Activated naive CD8-positive, alpha-beta T cell treated with anti-CD3 and anti-CD28 coated beads, Interleukin-2, amount 10 ng/mL, durations not matched to agents 7 days and 5 days (primary cell): ENCODE data around the gene TLR3. TPM values are rescaled to one million over a fixed set of nuclear protein-coding genes. Genes with fewer than 3 reads are reported as not detected.
A peak's percentile ranks its signal among the peaks of the same experiment; 100 is the strongest.

Experiments
- ATAC-seq: fragments of 150-1000 bp; cut with Tn5 transposase; one replicate; pipeline ENCODE4 v1.10.0; 2021; ENCODE audit warnings: low read depth, moderate library complexity
- POLR2A ChIA-PET: fragments of 350-600 bp; sonication (Branson Sonifier 250); formaldehyde crosslinking; loops from one replicate; lab custom pipeline; 2021; ENCODE audit warnings: antibody characterized with exemption; lab: Charles Lee
- DNase-seq: peaks from one replicate; pipeline ENCODE4 v3.0.0; 2021
- H3K27ac Mint-ChIP-seq: one replicate; pipeline ENCODE4 v1.8.0; 2022; ENCODE audit warnings: mild to moderate bottlenecking, mixed read lengths
- H3K27me3 Mint-ChIP-seq: one replicate; pipeline ENCODE4 v1.8.0; 2022; ENCODE audit warnings: mild to moderate bottlenecking, moderate library complexity, mixed read lengths
- H3K36me3 Mint-ChIP-seq: one replicate; pipeline ENCODE4 v1.8.0; 2021; ENCODE audit warnings: mild to moderate bottlenecking, mixed read lengths
- H3K4me1 Mint-ChIP-seq: one replicate; pipeline ENCODE4 v1.8.0; 2021; ENCODE audit warnings: mixed read lengths
- H3K4me3 Mint-ChIP-seq: one replicate; pipeline ENCODE4 v1.8.0; 2022; ENCODE audit warnings: mild to moderate bottlenecking, moderate library complexity, mixed read lengths
- H3K9me3 Mint-ChIP-seq: one replicate; pipeline ENCODE4 v1.8.0; 2021; ENCODE audit warnings: mixed read lengths
- total RNA-seq, 2 experiments: library from RNA; stranded (reverse); gene quantifications; one replicate each; pipeline ENCODE4 v1.2.3, GENCODE V29; 2021

Gene TLR3
- total RNA-seq, 2 experiments from 2014 or later, result 1.1 to 1.8 TPM

DNA sequence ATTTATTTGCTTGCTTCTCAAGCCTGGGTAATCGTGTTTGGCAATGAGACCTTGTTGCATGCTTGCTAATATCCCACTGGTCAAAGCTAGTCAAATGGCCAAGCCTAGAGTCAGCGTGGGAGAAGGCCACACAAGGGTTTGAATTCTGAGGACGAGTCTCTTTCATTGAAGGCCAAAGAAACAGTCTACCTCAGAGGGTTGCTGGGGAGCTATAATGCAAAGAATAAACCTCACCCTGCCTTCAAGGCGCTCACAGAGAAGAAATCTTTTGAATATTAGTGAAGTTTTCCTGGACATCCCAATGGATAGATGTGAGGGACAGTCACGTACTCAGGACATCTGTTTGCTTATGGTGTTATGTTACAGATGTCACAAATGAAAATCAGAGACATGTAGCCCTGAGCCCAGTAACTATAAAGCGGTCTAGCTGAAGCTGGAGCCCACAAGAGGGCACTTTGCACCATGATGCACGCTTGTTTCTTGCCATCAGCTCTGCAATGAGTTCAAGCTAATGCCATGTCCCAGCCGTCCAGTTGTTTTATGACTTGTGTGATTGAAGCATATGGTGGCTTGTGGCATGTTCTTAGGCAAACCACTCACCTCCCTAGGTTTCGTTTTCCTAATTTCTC is 1.1 kb upstream of the TLR3 start:
- POLR2A ChIA-PET, result interaction anchor here (0.6 kb wide), 1 partner anchor 15 kb away, joined by 6 read pairs; no protein-coding TSS in a partner anchor
- Mint-ChIP-seq H3K27ac (no peak overlapping the region), H3K4me1 (peaks cover 12% of the 10 kb centered on the region), H3K9me3 (no peaks in the 10 kb centered on the region), H3K4me3 (peak overlapping the region; percentile 74), H3K27me3 (peaks cover 5% of the 10 kb centered on the region), H3K36me3 (no peaks in the 10 kb centered on the region)
- ATAC-seq, result peak; percentile 87
- DNase-seq, result no peak

DNA sequence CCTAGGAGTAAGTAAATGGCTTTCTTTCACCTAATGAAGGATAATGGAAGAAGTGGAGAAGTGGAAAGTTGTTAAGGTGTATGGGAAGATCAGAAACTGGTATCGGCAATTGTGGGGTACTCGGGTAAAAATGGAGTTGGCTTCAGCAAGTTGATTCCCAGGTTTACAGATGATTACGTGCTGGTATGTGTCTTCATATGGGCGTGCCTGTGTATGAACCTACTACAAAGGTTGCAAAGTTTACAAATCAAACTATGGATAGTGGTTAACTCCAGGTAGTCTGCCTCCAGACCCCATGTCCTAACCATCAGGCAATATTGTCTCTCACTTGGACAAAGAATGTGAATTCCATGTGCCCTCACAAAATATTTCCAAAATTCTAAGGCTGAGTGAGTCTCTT is 773 bp downstream of the TLR3 start:
- H3K27ac Mint-ChIP-seq, result no peak overlapping the region
- peaks cover 5% of the 10 kb centered on the region for H3K27me3 Mint-ChIP-seq
- H3K9me3 Mint-ChIP-seq, result no peaks in the 10 kb centered on the region
- no peak for DNase-seq
- no peaks in the 10 kb centered on the region for H3K36me3 Mint-ChIP-seq
- no peak overlapping the region for H3K4me3 Mint-ChIP-seq
- ATAC-seq, result no peak
- peaks cover 12% of the 10 kb centered on the region for H3K4me1 Mint-ChIP-seq
- POLR2A ChIA-PET, result no interaction called here

DNA sequence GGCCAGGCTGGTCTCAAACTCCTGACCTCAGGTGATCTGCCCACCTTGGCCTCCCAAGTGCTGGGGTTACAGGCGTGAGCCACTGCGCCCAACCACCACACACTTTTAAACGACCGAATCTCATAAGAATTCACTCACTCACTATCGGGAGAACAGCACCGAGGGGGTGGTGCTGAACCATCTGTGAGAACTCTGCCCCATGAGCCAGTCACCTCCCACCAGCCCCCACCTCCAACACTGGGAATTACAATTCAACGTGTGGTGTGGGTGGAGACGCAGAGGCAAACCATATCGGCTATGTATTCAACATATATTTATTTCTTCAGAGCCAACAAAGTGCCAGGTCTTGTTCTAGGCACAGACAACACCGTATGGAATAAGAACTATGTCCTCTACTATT is 3.6 kb downstream of the TLR3 start:
- H3K4me1 Mint-ChIP-seq, result peaks cover 12% of the 10 kb centered on the region
- POLR2A ChIA-PET, result no interaction called here
- H3K36me3 Mint-ChIP-seq, result no peaks in the 10 kb centered on the region
- H3K4me3 Mint-ChIP-seq, result no peak overlapping the region
- H3K9me3 Mint-ChIP-seq, result no peaks in the 10 kb centered on the region
- DNase-seq, result no peak
- ATAC-seq, result no peak
- H3K27ac Mint-ChIP-seq, result no peak overlapping the region
- H3K27me3 Mint-ChIP-seq, result no peaks in the 10 kb centered on the region

DNA sequence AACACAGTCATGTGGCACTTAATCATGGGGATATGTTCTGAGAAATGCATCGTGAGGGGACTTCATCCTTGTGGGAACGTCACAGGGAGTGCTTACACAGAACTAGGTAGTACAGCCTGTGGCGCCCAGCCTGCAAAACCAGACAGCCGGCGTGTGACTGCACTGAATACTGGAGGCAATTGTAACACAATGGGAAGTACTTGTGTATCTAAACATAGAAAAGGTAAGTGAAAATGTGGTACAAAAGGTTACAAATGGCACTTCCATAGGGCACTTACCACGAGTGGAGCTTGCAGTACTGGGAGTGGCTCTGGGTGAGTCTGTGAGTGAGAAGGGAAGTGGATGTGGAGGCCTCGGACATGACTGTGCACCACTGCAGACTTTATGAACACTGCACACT is 5.2 kb downstream of the TLR3 start:
- no peak for ATAC-seq
- DNase-seq, result no peak
- POLR2A ChIA-PET, result no interaction called here
- Mint-ChIP-seq H3K4me1 (peaks cover 2% of the 10 kb centered on the region), H3K36me3 (no peaks in the 10 kb centered on the region), H3K4me3 (no peak overlapping the region), H3K9me3 (no peaks in the 10 kb centered on the region), H3K27ac (no peak overlapping the region), H3K27me3 (peaks cover 4% of the 10 kb centered on the region)

DNA sequence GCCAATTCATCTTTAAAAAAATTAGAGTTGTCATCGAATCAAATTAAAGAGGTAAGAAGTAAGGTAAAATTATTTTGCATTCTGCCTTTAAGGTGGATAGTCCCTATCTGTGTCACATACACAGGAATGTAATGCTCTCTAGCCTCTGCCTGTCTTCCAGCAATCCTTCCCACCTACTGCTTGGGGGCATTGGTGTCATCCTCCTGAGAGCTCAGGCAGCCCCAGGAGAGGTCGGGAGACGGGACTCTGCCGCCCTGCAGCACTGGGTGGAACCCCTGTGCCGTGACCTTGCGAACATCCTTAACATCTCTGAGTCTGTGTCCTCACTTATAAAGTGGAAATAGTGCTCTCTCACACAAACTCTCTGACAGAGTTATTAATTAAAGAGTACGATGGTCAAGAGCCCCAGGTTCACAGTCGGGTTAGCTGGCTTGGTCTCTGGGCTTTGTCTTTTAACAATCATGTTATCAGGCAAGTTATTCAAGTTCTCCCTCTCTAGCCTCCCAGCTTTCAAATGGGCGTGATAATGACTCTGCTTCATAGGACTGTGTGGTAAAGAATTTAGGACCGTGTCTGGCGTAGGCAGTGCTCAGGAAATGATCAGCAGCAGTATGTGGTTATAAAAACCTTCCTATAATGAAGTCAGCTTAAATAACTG is 10.2 kb downstream of the TLR3 start:
- Mint-ChIP-seq H3K4me3 (no peak overlapping the region), H3K9me3 (no peaks in the 10 kb centered on the region), H3K4me1 (no peaks in the 10 kb centered on the region), H3K27me3 (peaks cover 4% of the 10 kb centered on the region), H3K27ac (no peak overlapping the region), H3K36me3 (no peaks in the 10 kb centered on the region)
- POLR2A ChIA-PET, result no interaction called here
- DNase-seq (no peak), ATAC-seq (no peak)

DNA sequence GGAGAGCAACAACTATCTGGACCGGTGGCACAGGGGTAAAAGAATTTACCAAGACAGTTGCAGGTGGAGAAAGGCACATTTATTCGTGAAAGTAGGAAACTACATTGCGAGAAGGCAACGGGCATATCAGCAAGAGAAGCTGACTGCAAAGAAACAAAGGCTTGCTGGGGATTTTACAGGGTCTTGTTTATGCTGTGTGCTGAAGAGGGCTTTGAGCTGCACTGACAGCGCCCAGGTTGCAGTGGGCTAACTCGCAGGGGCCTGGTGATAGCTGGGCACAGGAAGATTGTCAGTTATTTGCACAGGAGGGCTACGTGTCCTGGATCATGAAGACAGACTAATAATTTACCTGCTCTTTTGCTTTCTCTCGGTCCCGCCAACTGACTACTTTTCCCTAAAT is 10.7 kb downstream of the TLR3 start:
- H3K27me3 Mint-ChIP-seq, result peaks cover 4% of the 10 kb centered on the region
- H3K27ac Mint-ChIP-seq, result no peak overlapping the region
- POLR2A ChIA-PET, result no interaction called here
- H3K4me1 Mint-ChIP-seq, result no peaks in the 10 kb centered on the region
- no peak overlapping the region for H3K4me3 Mint-ChIP-seq
- no peak for DNase-seq
- no peak for ATAC-seq
- H3K36me3 Mint-ChIP-seq, result no peaks in the 10 kb centered on the region
- no peaks in the 10 kb centered on the region for H3K9me3 Mint-ChIP-seq

DNA sequence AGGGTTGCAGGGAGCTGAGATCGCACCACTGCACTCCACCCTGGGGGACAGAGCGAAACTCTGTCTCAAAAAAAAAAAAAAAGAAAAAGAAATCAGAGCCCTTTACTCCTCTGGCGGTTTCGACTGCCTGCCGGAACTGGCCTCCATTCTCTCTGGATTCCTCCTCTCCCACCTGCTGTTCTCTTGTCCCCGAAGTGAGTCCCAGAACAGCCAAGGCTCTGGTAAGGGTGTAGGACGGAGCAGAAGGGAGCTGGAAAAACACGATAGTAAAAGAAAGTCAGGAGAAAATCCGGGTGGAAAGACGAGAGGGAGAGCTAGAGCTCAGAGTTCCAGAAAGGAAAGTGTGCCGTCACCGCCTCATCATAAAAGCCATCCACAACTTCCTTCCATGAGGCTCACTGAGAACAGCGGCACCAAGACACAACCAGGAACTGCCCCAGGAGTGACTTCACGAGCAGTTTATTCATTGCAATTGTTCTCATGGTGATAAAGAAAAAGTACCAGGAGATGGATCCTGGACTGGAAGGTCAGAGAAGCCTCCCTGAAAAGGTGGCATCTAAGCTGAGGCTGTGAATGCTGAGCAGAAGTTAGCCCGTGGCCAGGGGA is 12.3 kb downstream of the TLR3 start:
- POLR2A ChIA-PET, result no interaction called here
- no peak for ATAC-seq
- no peak overlapping the region for H3K4me3 Mint-ChIP-seq
- H3K27ac Mint-ChIP-seq, result no peak overlapping the region
- no peak for DNase-seq
- no peaks in the 10 kb centered on the region for H3K36me3 Mint-ChIP-seq
- H3K4me1 Mint-ChIP-seq, result no peaks in the 10 kb centered on the region
- H3K27me3 Mint-ChIP-seq, result peaks cover 4% of the 10 kb centered on the region
- no peaks in the 10 kb centered on the region for H3K9me3 Mint-ChIP-seq

DNA sequence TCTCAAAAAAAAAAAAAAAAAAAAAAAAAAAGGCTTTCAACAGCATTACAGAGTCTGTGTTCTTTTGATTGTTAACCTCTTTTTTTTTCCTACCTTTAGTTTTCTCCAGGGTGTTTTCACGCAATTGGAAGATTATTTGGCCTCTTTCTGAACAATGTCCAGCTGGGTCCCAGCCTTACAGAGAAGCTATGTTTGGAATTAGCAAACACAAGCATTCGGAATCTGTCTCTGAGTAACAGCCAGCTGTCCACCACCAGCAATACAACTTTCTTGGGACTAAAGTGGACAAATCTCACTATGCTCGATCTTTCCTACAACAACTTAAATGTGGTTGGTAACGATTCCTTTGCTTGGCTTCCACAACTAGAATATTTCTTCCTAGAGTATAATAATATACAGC is 13.3 kb downstream of the TLR3 start:
- H3K27ac Mint-ChIP-seq, result no peak overlapping the region
- ATAC-seq (no peak), DNase-seq (no peak)
- no peaks in the 10 kb centered on the region for H3K4me1 Mint-ChIP-seq
- H3K27me3 Mint-ChIP-seq, result peaks cover 4% of the 10 kb centered on the region
- no peaks in the 10 kb centered on the region for H3K9me3 Mint-ChIP-seq
- no peaks in the 10 kb centered on the region for H3K36me3 Mint-ChIP-seq
- no peak overlapping the region for H3K4me3 Mint-ChIP-seq
- POLR2A ChIA-PET, result no interaction called here

DNA sequence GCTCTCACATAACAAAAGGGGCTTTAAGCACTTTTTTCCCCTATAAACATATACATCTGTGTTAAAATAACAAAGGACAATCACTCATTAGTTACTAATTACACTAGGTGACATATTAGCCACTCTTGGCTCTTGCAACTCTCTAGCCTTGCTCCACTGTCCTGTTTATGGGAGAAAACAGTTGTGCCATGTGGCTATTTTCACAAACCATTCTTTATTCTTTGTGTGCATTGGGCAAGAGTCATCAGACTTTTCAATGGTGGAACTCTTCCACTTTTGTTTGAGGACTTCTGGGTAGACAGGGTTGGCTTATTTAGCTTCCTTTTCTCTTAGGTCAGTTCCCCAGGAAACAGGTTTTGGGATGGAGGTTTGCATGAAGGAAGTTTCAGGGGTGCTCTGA is 19.6 kb downstream of the TLR3 start:
- Mint-ChIP-seq H3K36me3 (no peaks in the 10 kb centered on the region), H3K27ac (no peak overlapping the region), H3K27me3 (peaks cover 3% of the 10 kb centered on the region), H3K4me3 (no peak overlapping the region), H3K9me3 (peaks cover 4% of the 10 kb centered on the region), H3K4me1 (no peaks in the 10 kb centered on the region)
- DNase-seq, result no peak
- POLR2A ChIA-PET, result no interaction called here
- ATAC-seq, result no peak

DNA sequence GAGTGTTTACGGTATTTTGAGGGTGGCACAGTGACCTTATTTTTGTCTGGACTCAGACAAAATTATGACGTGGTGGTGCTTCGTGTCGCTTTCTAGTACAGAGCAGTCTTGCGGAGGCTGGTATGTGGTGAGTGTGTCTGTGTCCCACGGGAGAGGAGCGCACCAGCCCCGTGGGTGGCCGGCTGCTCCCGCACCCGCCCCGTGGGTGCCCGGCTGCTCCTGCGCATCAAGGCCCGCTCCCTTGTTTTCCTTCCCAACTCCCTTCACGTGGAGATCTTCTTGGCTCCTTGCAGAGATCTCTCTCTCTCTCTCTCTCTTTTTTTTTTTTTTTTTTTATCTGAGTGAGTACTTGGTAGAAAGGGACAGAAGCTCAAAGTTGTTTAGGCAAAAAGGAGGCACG is 23.3 kb downstream of the TLR3 start:
- DNase-seq (no peak), ATAC-seq (no peak)
- H3K4me3 Mint-ChIP-seq, result no peak overlapping the region
- H3K27me3 Mint-ChIP-seq, result peaks cover 6% of the 10 kb centered on the region
- no peak overlapping the region for H3K27ac Mint-ChIP-seq
- POLR2A ChIA-PET, result no interaction called here
- H3K9me3 Mint-ChIP-seq, result peaks cover 4% of the 10 kb centered on the region
- no peaks in the 10 kb centered on the region for H3K36me3 Mint-ChIP-seq
- H3K4me1 Mint-ChIP-seq, result no peaks in the 10 kb centered on the region

DNA sequence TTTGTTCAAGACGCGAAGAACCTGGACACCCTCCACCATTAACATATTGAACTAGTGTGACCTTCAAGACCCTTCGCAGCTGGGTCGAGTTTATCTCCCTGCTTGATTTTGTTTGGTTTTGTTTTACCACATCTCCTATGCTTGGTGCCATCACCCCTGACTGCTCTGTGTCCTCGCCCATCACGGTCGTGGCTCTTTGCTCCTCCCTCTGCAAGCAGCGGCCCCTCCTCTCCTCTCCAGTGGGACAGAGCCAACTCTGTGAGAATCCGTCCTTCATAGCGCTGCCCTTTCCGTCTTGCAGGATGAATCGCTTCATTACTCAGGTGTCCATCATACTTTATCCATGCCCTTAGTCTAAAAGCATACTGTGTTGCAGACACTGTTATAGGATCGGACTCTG is 26.4 kb downstream of the TLR3 start:
- ATAC-seq (no peak), DNase-seq (no peak)
- Mint-ChIP-seq H3K4me3 (no peak overlapping the region), H3K9me3 (peaks cover 2% of the 10 kb centered on the region), H3K27me3 (peaks cover 4% of the 10 kb centered on the region), H3K36me3 (no peaks in the 10 kb centered on the region), H3K4me1 (no peaks in the 10 kb centered on the region), H3K27ac (no peak overlapping the region)
- POLR2A ChIA-PET, result no interaction called here

DNA sequence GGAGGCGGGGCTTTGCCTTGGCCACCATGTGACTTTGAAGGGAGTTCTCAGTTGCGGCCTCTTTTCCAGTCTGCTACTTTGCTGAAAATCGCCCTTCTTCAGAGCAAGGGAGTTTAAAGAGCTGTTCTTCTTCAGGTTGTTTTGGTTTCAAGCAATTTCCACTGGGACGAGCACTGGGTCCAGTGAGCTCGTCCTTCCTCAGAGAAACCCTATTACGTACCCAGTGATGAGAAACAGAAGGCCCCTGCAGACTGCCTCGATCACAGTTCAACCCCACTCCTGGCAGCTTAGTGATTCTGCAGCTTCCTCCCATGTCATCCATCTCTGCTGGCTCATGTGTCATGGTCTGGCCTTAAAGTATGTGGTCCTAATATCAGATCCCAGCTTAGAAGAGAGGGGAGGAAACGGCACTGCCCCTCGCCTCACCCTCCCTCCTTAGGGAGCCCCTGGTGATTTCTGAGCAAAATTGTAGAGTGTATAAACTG is 27.8 kb downstream of the TLR3 start:
- no peak overlapping the region for H3K27ac Mint-ChIP-seq
- H3K4me1 Mint-ChIP-seq, result no peaks in the 10 kb centered on the region
- no peak overlapping the region for H3K4me3 Mint-ChIP-seq
- H3K36me3 Mint-ChIP-seq, result no peaks in the 10 kb centered on the region
- POLR2A ChIA-PET, result no interaction called here
- ATAC-seq (no peak), DNase-seq (no peak)
- peaks cover 4% of the 10 kb centered on the region for H3K27me3 Mint-ChIP-seq
- H3K9me3 Mint-ChIP-seq, result no peaks in the 10 kb centered on the region

DNA sequence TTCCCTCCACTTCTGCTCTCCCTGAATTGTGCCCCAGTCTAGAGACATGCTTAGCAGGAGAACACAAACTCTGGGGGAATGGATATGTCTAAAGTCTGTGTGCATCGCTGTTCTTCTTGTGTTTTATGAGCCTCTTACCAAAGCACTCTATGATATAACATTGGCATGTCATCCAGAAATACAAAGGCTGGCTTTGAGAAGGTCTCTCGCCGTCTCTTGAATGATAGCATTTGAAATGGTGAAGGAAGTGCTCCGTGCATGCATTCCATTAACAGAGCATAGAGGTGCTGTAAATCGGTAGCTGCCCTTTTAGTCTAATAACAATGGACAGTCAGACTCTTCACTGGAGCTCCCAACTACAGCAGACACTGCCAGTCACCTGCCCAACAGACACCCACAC is 28.4 kb downstream of the TLR3 start:
- Mint-ChIP-seq H3K4me1 (no peaks in the 10 kb centered on the region), H3K27ac (no peak overlapping the region), H3K36me3 (no peaks in the 10 kb centered on the region), H3K9me3 (no peaks in the 10 kb centered on the region), H3K27me3 (peaks cover 5% of the 10 kb centered on the region), H3K4me3 (no peak overlapping the region)
- POLR2A ChIA-PET, result no interaction called here
- ATAC-seq (no peak), DNase-seq (no peak)

DNA sequence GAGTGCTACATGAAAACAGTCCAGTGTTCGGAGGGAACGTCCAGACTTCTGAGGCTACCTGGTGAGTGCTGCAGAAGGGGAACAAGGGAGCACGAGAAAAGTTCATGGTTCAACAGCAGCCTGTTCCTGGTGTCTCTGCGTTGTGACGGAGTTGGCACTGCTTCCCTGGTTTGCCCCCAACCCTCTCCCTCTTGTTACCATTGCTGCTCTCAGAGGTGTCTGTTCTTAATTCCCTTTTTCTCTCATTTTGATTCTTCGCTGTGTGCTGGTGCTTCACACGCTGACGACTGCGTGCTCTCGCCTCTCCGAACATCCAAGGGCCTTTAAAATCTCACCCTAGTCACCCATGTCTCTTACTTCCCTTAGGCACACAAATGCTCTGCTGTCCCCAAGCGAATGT is 34.0 kb downstream of the TLR3 start:
- peaks cover 43% of the 10 kb centered on the region for H3K27me3 Mint-ChIP-seq
- no peak overlapping the region for H3K4me3 Mint-ChIP-seq
- POLR2A ChIA-PET, result no interaction called here
- peaks cover 2% of the 10 kb centered on the region for H3K4me1 Mint-ChIP-seq
- no peaks in the 10 kb centered on the region for H3K36me3 Mint-ChIP-seq
- ATAC-seq (no peak), DNase-seq (no peak)
- H3K9me3 Mint-ChIP-seq, result no peaks in the 10 kb centered on the region
- H3K27ac Mint-ChIP-seq, result no peak overlapping the region
